K562 (cell line): Measurements from ENCODE around the gene CBX8. TPM values are rescaled to one million over a fixed set of nuclear protein-coding genes. Genes with fewer than 3 reads are reported as not detected.

ENCODE experiments used
- AFF1 ChIP-seq, 2 experiments: fragments of 450-650 bp; IDR thresholded peaks; 2 replicates each; pipeline ENCODE4 v1.6.1; 2018; ENCODE audit warnings: mild to moderate bottlenecking in 2 of 2, low read depth in 1 of 2; ENCODE audit not compliant: partially characterized antibody in 2 of 2
- COPS2 ChIP-seq: fragments of 450-650 bp; conservative IDR thresholded peaks from 2 replicates; pipeline ENCODE4 v1.6.1; 2016; ENCODE audit warnings: mild to moderate bottlenecking, moderate library complexity
- ELF2 ChIP-seq: fragments of 250-450 bp; sonication (Bioruptor Pico); IDR thresholded peaks from 2 replicates; pipeline ENCODE4 v1.5.0; 2021; ENCODE audit warnings: mild to moderate bottlenecking
- GATA2 ChIP-seq: sonication (generic); formaldehyde crosslinking; IDR thresholded peaks from 2 replicates; pipeline ENCODE4 v1.4.0; 2020; ENCODE audit warnings: mild to moderate bottlenecking, missing genetic modification reagents
- IRF1 ChIP-seq: sonication (generic); formaldehyde crosslinking; IDR thresholded peaks from 2 replicates; pipeline ENCODE4 v1.8.0; 2022; ENCODE audit warnings: missing genetic modification reagents, mild to moderate bottlenecking, borderline replicate concordance
- MBD1 ChIP-seq: fragments of 250-450 bp; sonication (Bioruptor Pico); IDR thresholded peaks from 2 replicates; pipeline ENCODE4 v1.8.0; 2022; ENCODE audit warnings: inconsistent platforms
- NCOA1 ChIP-seq: fragments of 450-650 bp; IDR thresholded peaks from 2 replicates; pipeline ENCODE4 v1.6.1; 2016; ENCODE audit warnings: low read depth
- NFE2L1 ChIP-seq: fragments of 450-650 bp; IDR thresholded peaks from 2 replicates; pipeline ENCODE4 v1.6.1; 2016; ENCODE audit warnings: missing genetic modification characterization, low read depth, mild to moderate bottlenecking, missing compliant biosample characterization, moderate library complexity, borderline replicate concordance
- PHTF2 ChIP-seq: fragments of 250-450 bp; sonication (Bioruptor Pico); IDR thresholded peaks from 2 replicates; pipeline ENCODE4 v1.5.0; 2021; ENCODE audit warnings: mild to moderate bottlenecking
- RCOR1 ChIP-seq, 2 experiments: IDR thresholded peaks; 2 replicates each; pipeline ENCODE4 v1.6.1; 2012; ENCODE audit warnings: low read depth in 2 of 2, low read length in 2 of 2, borderline replicate concordance in 1 of 2, improper control_type of control experiment in 1 of 2
- SMARCA5 ChIP-seq: fragments of 450-650 bp; IDR thresholded peaks from 2 replicates; pipeline ENCODE4 v1.6.1; 2016
- SNAPC5 ChIP-seq: fragments of 250-450 bp; sonication (Bioruptor Pico); IDR thresholded peaks from 2 replicates; pipeline ENCODE4 v1.8.0; 2021; ENCODE audit warnings: moderate library complexity, mild to moderate bottlenecking, inconsistent platforms
- TAF15 ChIP-seq: fragments of 200-400 bp; formaldehyde crosslinking; IDR thresholded peaks from 2 replicates; pipeline ENCODE4 v1.6.1; 2017; ENCODE audit warnings: mild to moderate bottlenecking, low read depth, low read length, moderate library complexity
- ZBTB49 ChIP-seq: sonication (generic); formaldehyde crosslinking; IDR thresholded peaks from 2 replicates; pipeline ENCODE4 v1.8.0; 2022; ENCODE audit warnings: missing genetic modification reagents, mild to moderate bottlenecking, borderline replicate concordance
- ZFX ChIP-seq: sonication (generic); formaldehyde crosslinking; IDR thresholded peaks from 2 replicates; pipeline ENCODE4 v1.8.0; 2022; ENCODE audit warnings: mild to moderate bottlenecking, missing genetic modification reagents, moderate library complexity
- ZNF449 ChIP-seq: fragments of 250-450 bp; sonication (Bioruptor Pico); IDR thresholded peaks from 2 replicates; pipeline ENCODE4 v1.8.0; 2022; ENCODE audit warnings: moderate library complexity, mild to moderate bottlenecking, inconsistent platforms
- polyA plus RNA-seq, 8 experiments: library from polyadenylated mRNA; depleted of rRNA in 4 of 8; stranded (reverse) in 5 of 8; unstranded in 3 of 8; fragments of >200 nt; fragmentation: Nextera tagmentation in 2 of 8; fragmentation: Illumina TruSeq in 1 of 8; extraction: Ambion mirVana in 2 of 8; extraction: Trizol in 1 of 8; gene quantifications; 2 replicates each; pipeline versions ENCODE4 v1.2.1 to v1.2.3, GENCODE V29; 2011 to 2014; ENCODE audit warnings: inconsistent platforms in 1 of 8, missing spikeins in 1 of 8
- total RNA-seq, 7 experiments: library from RNA; depleted of rRNA in 6 of 7; stranded (reverse); fragments of >200 nt in 6 of 7; fragmentation: Illumina TruSeq in 2 of 7; extraction: Trizol in 2 of 7; gene quantifications; 2 replicates each; pipeline versions ENCODE4 v1.2.1 to v1.2.3, GENCODE V29; 2011 to 2021; ENCODE audit warnings: low replicate concordance in 1 of 7

The CBX8 gene
- total and polyA plus RNA-seq, 9 of the 15 experiments (the other 6 are each of a cell fraction or from before 2014, with no cell fraction given): 0.08 to 11.9 (median 2.6) TPM

- no peak for TF ChIP-seq SNAPC5 (CRISPR knock-in tag)
- no peak for TF ChIP-seq COPS2
- TF ChIP-seq MBD1 (CRISPR knock-in tag): no peak
- TF ChIP-seq ZNF449 (CRISPR knock-in tag): no peak
- TF ChIP-seq TAF15: no peak
- no peak for TF ChIP-seq ZBTB49 (CRISPR knock-in tag)
- no peak for TF ChIP-seq ELF2
- TF ChIP-seq ZFX (CRISPR knock-in tag): no peak
- no peak for TF ChIP-seq SMARCA5
- no peak for TF ChIP-seq RCOR1 (IDR thresholded peaks at IDR 0.05; ENCODE audit: borderline replicate concordance in 1 of 2, low read depth in 2 of 2, low read length in 2 of 2)
- TF ChIP-seq AFF1 (IDR thresholded peaks at IDR 0.05; ENCODE audit: low read depth in 1 of 2, partially characterized antibody in 2 of 2): no peak
- no peak for TF ChIP-seq IRF1 (CRISPR knock-in tag)
- TF ChIP-seq GATA2 (CRISPR knock-in tag): no peak
- no peak for TF ChIP-seq NCOA1
- no peak for TF ChIP-seq PHTF2 (CRISPR knock-in tag)
- TF ChIP-seq NFE2L1: no peak
These were observed 28.2 kb upstream of the CBX8 start (continued) for GRCh38 chr17:79824893-79825579.
